SH-SY5Y (cell line): ENCODE results near the gene HPN.

Experiments used
- GATA2 ChIP-seq: IDR thresholded peaks from 2 replicates; pipeline ENCODE4 v1.6.1; 2011; ENCODE audit warnings: mild to moderate bottlenecking, low read depth, low read length
- GATA3 ChIP-seq: IDR thresholded peaks from 2 replicates; pipeline ENCODE4 v1.6.1; 2011; ENCODE audit warnings: low read depth, mild to moderate bottlenecking, low read length, moderate library complexity

- TF ChIP-seq GATA2 (no peak), GATA3 (no peak)
These were observed 35.1 kb upstream of the HPN start for GRCh38 chr19:35006342-35006998.
